GM20000 (cell line): ENCODE results near the gene RBM24.

Source experiments
- DNase-seq: peaks from one replicate; pipeline ENCODE4 v3.0.0; 2012; ENCODE audit warnings: low spot score
- CTCF ChIP-seq: IDR thresholded peaks from 2 replicates; pipeline ENCODE4 v1.5.1; 2012; ENCODE audit warnings: mild to moderate bottlenecking, control low read depth; ENCODE audit errors: extremely low read depth, missing control alignments

The RBM24 gene

GRCh38 chr6:17283074-17283473 is 1.9 kb downstream of the RBM24 start:
- no peak for DNase-seq
- TF ChIP-seq CTCF: no peak

- DNase-seq: no peak
- no peak for TF ChIP-seq CTCF
Measured at GRCh38 chr6:17289630-17290061, 8.5 kb downstream of the RBM24 start.

GRCh38 chr6:17291778-17292177 is 10.6 kb downstream of the RBM24 start:
- TF ChIP-seq CTCF: no peak
- DNase-seq: no peak

GRCh38 chr6:17292600-17293133 is 11.5 kb downstream of the RBM24 start:
- TF ChIP-seq CTCF: no peak
- no peak for DNase-seq

GRCh38 chr6:17293395-17293794 is 12.2 kb downstream of the RBM24 start:
- no peak for DNase-seq
- no peak for TF ChIP-seq CTCF

- no peak for TF ChIP-seq CTCF
- no peak for DNase-seq
Measured at GRCh38 chr6:17297271-17298080, 16.3 kb downstream of the RBM24 start.

GRCh38 chr6:17298257-17298656 is 17.1 kb downstream of the RBM24 start:
- no peak for TF ChIP-seq CTCF
- no peak for DNase-seq
